Hepatocyte (in vitro differentiated cells): ENCODE data around the gene SLC4A7. TPM values are rescaled to one million over a fixed set of nuclear protein-coding genes. Genes with fewer than 3 reads are reported as not detected.

ENCODE experiments used
- DNase-seq: peaks from one replicate; pipeline ENCODE4 v3.0.0-alpha.2; 2016; ENCODE audit warnings: low spot score
- H2AFZ ChIP-seq: fragments of 200-600 bp; sonication (generic); 2 replicates; pipeline ENCODE4 v1.6.0; 2016; ENCODE audit warnings: antibody characterized with exemption, mild to moderate bottlenecking
- H3K27ac ChIP-seq: fragments of 200-600 bp; sonication (generic); 2 replicates; pipeline ENCODE4 v1.5.1; 2016; ENCODE audit warnings: mild to moderate bottlenecking
- H3K27me3 ChIP-seq: fragments of 200-600 bp; sonication (generic); 2 replicates; pipeline ENCODE4 v1.6.1; 2016
- H3K36me3 ChIP-seq: fragments of 200-600 bp; sonication (generic); replicated peaks from 2 replicates; pipeline ENCODE4 v1.5.1; 2016; ENCODE audit warnings: low read depth; ENCODE audit not compliant: insufficient read depth
- H3K4me1 ChIP-seq: fragments of 200-600 bp; sonication (generic); 2 replicates; pipeline ENCODE4 v1.5.1; 2016; ENCODE audit warnings: mild to moderate bottlenecking, moderate library complexity; ENCODE audit not compliant: insufficient read depth
- H3K4me2 ChIP-seq: fragments of 200-600 bp; sonication (generic); 2 replicates; pipeline ENCODE4 v1.6.0; 2016
- H3K4me3 ChIP-seq: fragments of 200-600 bp; sonication (generic); 2 replicates; pipeline ENCODE4 v1.5.1; 2016; ENCODE audit warnings: mild to moderate bottlenecking
- H3K79me2 ChIP-seq: fragments of 200-600 bp; sonication (generic); 2 replicates; pipeline ENCODE4 v1.6.0; 2017; ENCODE audit warnings: mild to moderate bottlenecking
- H3K9me2 ChIP-seq: fragments of 200-600 bp; sonication (generic); replicated peaks from 2 replicates; pipeline ENCODE4 v1.6.0; 2017; ENCODE audit warnings: mild to moderate bottlenecking; ENCODE audit not compliant: insufficient read depth
- H3K9me3 ChIP-seq: fragments of 200-600 bp; sonication (generic); 2 replicates; pipeline ENCODE4 v1.5.1; 2016; ENCODE audit warnings: low read depth, mild to moderate bottlenecking
- H4K20me1 ChIP-seq: fragments of 200-600 bp; sonication (generic); 2 replicates; pipeline ENCODE4 v1.6.0; 2016; ENCODE audit warnings: mild to moderate bottlenecking; ENCODE audit not compliant: insufficient read depth, poor library complexity, severe bottlenecking
- EZH2 ChIP-seq: fragments of 200-600 bp; sonication (generic); IDR thresholded peaks from 2 replicates; pipeline ENCODE4 v1.6.1; 2016; ENCODE audit warnings: antibody characterized with exemption, mild to moderate bottlenecking, borderline replicate concordance
- EZH2phosphoT487 ChIP-seq: fragments of 200-600 bp; sonication (generic); IDR thresholded peaks from one replicate; pipeline ENCODE4 v1.6.1; 2018; ENCODE audit warnings: antibody characterized with exemption, mild to moderate bottlenecking, low read depth, moderate library complexity; ENCODE audit not compliant: unreplicated experiment, severe bottlenecking
- WGBS: methylation state at CpG from one replicate; pipeline ENCODE4 v1.1.6; 2016; ENCODE audit warnings: low lambda C conversion rate; ENCODE audit errors: missing lambda C conversion rate; 5-methylcytosine and 5-hydroxymethylcytosine counted together
- polyA plus RNA-seq: library from polyadenylated mRNA; unstranded; fragments of >200 nt; fragmentation: Nextera tagmentation; extraction: Ambion mirVana; gene quantifications from 2 replicates; pipeline ENCODE4 v1.2.1, GENCODE V29; 2016
- total RNA-seq: library from RNA; depleted of rRNA; stranded (reverse); fragments of >200 nt; gene quantifications from 2 replicates; pipeline ENCODE4 v1.2.3, GENCODE V29; 2014
- TF ChIP-seq, protein P1 (sequence below): fragments of 200-600 bp; sonication (generic); IDR thresholded peaks from 2 replicates; pipeline ENCODE4 v1.5.1; 2016; ENCODE audit warnings: antibody characterized with exemption, mild to moderate bottlenecking; ENCODE audit not compliant: poor library complexity

Gene SLC4A7
- total and polyA plus RNA-seq, 2 experiments from 2014 or later, result 7.7 to 45.3 TPM

DNA sequence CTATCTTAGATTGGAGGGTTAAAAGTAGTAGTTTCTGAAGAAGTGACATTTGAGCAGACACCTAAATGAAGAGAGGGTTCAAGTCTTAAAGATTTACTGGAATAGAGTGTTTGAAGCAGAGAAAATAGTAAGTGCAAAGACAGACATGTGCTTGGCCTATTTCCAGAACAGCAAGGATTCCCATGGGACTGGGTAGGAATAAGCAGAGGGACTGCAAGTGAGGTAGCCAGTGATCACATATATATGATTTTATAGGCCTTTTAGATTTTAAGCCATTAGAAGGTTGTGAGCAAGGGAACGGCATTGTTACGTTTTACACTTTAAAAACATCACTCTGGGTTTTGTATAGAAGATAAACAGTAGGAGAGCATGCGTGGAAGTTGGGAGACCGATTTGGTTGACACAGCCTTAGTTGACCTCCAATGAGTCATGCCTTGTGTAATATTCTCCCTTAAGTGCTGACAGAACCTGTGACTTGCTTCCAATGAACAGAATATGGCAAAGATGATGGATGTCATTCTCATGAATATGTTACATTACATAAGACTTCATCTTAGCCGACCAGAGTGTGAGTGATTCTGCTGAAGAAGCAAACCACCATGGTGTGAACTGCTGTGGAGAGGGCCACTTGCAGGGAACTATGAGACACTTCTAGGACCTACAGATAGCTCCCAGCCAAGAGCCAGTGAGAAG, 37.1 kb upstream of the SLC4A7 start:
- H2AFZ ChIP-seq, result no peak overlapping the region
- no peak overlapping the region for H3K4me2 ChIP-seq
- no peaks in the 10 kb centered on the region for H3K9me3 ChIP-seq

DNA sequence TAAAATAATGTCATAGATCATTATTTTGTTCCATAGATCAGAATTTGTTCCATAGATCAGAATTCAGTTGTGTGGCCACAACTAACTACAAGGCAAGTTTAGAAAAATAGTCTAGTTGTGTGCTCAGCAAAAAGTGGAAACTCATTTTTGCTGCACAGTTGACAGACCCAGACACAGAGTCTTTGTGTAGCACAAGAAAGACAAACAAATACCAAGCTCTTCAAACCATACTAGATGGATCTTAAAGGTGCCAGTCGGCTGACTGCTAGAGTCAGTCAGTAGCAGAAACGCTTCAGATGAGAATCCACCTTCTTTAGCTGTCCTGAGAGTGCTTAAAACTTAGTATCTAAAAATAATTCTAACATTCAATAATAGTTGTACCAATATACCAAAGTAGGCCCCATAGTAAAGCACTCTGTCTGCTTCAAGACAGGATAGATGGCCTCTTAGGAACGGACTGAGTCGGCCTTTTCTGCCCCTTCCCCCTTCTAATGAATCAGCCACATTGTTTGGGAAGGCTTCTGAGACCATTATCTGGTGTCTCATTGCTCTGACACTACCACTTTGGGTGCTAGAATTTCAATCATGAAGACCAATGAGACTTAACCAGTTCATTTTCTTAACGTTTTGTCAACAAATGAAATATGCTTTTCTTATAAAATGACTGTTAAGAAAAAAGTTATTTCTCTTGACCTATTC, 27.7 kb upstream of the SLC4A7 start:
- no peaks in the 10 kb centered on the region for H3K9me3 ChIP-seq
- WGBS, result 64% methylated on average over 5 of the region's 5 CpGs
- H3K4me2 ChIP-seq, result no peak overlapping the region
- H3K27ac ChIP-seq, result no peak overlapping the region
- H3K9me2 ChIP-seq, result no peaks in the 10 kb centered on the region
- H3K36me3 ChIP-seq, result no peaks in the 10 kb centered on the region
- no peaks in the 10 kb centered on the region for H3K4me1 ChIP-seq
- no peak for DNase-seq
- no peak overlapping the region for H3K4me3 ChIP-seq
- no peak overlapping the region for H2AFZ ChIP-seq
- H4K20me1 ChIP-seq, result no peaks in the 10 kb centered on the region
- no peaks in the 10 kb centered on the region for H3K27me3 ChIP-seq
- TF ChIP-seq, protein P1, sequence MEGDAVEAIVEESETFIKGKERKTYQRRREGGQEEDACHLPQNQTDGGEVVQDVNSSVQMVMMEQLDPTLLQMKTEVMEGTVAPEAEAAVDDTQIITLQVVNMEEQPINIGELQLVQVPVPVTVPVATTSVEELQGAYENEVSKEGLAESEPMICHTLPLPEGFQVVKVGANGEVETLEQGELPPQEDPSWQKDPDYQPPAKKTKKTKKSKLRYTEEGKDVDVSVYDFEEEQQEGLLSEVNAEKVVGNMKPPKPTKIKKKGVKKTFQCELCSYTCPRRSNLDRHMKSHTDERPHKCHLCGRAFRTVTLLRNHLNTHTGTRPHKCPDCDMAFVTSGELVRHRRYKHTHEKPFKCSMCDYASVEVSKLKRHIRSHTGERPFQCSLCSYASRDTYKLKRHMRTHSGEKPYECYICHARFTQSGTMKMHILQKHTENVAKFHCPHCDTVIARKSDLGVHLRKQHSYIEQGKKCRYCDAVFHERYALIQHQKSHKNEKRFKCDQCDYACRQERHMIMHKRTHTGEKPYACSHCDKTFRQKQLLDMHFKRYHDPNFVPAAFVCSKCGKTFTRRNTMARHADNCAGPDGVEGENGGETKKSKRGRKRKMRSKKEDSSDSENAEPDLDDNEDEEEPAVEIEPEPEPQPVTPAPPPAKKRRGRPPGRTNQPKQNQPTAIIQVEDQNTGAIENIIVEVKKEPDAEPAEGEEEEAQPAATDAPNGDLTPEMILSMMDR, result no peak
- TF ChIP-seq EZH2phosphoT487 (no peak), EZH2 (no peak)
- no peaks in the 10 kb centered on the region for H3K79me2 ChIP-seq

More for the DNA sequence above, 37.1 kb upstream of the SLC4A7 start:
- WGBS, result 71% methylated on average over 5 of the region's 5 CpGs
- TF ChIP-seq EZH2phosphoT487, result no peak
- TF ChIP-seq, protein P1, result no peak
- TF ChIP-seq EZH2, result no peak
- peaks cover 6% of the 10 kb centered on the region for H3K4me1 ChIP-seq
- H3K36me3 ChIP-seq, result no peaks in the 10 kb centered on the region
- no peak overlapping the region for H3K27ac ChIP-seq
- DNase-seq, result peak; percentile 58
- H3K27me3 ChIP-seq, result no peaks in the 10 kb centered on the region
- no peaks in the 10 kb centered on the region for H3K79me2 ChIP-seq
- no peaks in the 10 kb centered on the region for H4K20me1 ChIP-seq
- no peak overlapping the region for H3K4me3 ChIP-seq
- H3K9me2 ChIP-seq, result no peaks in the 10 kb centered on the region

DNA sequence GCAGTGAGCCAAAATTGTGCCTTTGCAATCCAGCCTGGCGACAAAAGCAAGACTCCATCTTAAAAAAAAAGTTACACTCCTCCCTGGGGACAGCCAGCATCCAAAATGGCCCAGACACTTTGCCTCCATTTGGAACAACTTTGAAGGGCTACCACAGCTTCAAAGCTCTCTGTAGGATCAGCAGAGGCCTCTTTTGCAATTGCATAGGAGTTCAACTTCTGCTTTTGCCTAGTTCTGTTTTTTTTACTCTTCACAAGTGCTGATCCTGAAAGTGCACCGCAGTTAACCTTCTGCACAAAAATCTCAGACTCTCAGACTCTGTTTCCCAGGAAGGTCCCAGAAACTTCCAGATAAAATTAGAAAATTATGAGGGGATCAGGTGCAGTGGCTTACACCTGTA, 25.2 kb upstream of the SLC4A7 start:
- DNase-seq, result no peak
- H3K27ac ChIP-seq, result no peak overlapping the region
- no peaks in the 10 kb centered on the region for H3K36me3 ChIP-seq
- H3K9me3 ChIP-seq, result no peaks in the 10 kb centered on the region
- H3K4me3 ChIP-seq, result no peak overlapping the region
- TF ChIP-seq EZH2phosphoT487, result no peak
- TF ChIP-seq, protein P1, result no peak
- TF ChIP-seq EZH2, result no peak
- no peak overlapping the region for H3K4me2 ChIP-seq
- no peak overlapping the region for H2AFZ ChIP-seq
- no peaks in the 10 kb centered on the region for H3K9me2 ChIP-seq
- H3K79me2 ChIP-seq, result no peaks in the 10 kb centered on the region
- H4K20me1 ChIP-seq, result no peaks in the 10 kb centered on the region
- H3K4me1 ChIP-seq, result no peaks in the 10 kb centered on the region
- H3K27me3 ChIP-seq, result no peaks in the 10 kb centered on the region
- WGBS, result 94% methylated on average over 2 of the region's 2 CpGs
